Measurements from ENCODE around the gene DCC. TPM values are rescaled to one million over a fixed set of nuclear protein-coding genes. Genes with fewer than 3 reads are reported as not detected.

Gene DCC
- total and polyA plus RNA-seq, 4 donors: 0.16 to 5.3 (median 2.5) TPM

GRCh38 chr18:53193870-53194269, 853.9 kb downstream of the DCC start:
- DNase-seq (no peak), ATAC-seq (ENCODE audit: insufficient read depth, low FRiP score) (no peak)
- H3K27ac ChIP-seq (ENCODE audit: low read depth in 1 of 2, low read length in 1 of 2): no peak overlapping the region
- H3K4me1 ChIP-seq (ENCODE audit: control insufficient read depth in 5 of 5, insufficient read depth in 5 of 5, low read length in 5 of 5): no peaks in the 10 kb centered on the region
- TF ChIP-seq CTCF (IDR thresholded peaks at IDR 0.05; ENCODE audit: control extremely low read depth, extremely low read depth): no peak
- no peaks in the 10 kb centered on the region for H3K9me3 ChIP-seq (ENCODE audit: control insufficient read depth in 4 of 4, insufficient read depth in 3 of 4, low read length in 3 of 4)
- H3K27me3 ChIP-seq (ENCODE audit: control insufficient read depth in 3 of 3, insufficient read depth in 3 of 3, low read length in 2 of 3): no peaks in the 10 kb centered on the region
- no peaks in the 10 kb centered on the region for H3K36me3 ChIP-seq (ENCODE audit: control insufficient read depth in 4 of 4, insufficient read depth in 4 of 4, low read length in 4 of 4)
- no peak overlapping the region for H3K9ac ChIP-seq (ENCODE audit: insufficient read depth in 1 of 2, low read length in 2 of 2)
- no peak overlapping the region for H3K4me3 ChIP-seq

- ATAC-seq (ENCODE audit: insufficient read depth, low FRiP score): no peak
- DNase-seq: no peak
- Histone ChIP-seq H3K9ac (ENCODE audit: insufficient read depth in 1 of 2, low read length in 2 of 2) (no peak overlapping the region), H3K4me3 (no peak overlapping the region), H3K27me3 (ENCODE audit: control insufficient read depth in 3 of 3, insufficient read depth in 3 of 3, low read length in 2 of 3) (no peaks in the 10 kb centered on the region), H3K36me3 (ENCODE audit: control insufficient read depth in 4 of 4, insufficient read depth in 4 of 4, low read length in 4 of 4) (no peaks in the 10 kb centered on the region), H3K27ac (ENCODE audit: low read depth in 1 of 2, low read length in 1 of 2) (no peak overlapping the region), H3K9me3 (ENCODE audit: control insufficient read depth in 4 of 4, insufficient read depth in 3 of 4, low read length in 3 of 4) (no peaks in the 10 kb centered on the region), H3K4me1 (ENCODE audit: control insufficient read depth in 5 of 5, insufficient read depth in 5 of 5, low read length in 5 of 5) (no peaks in the 10 kb centered on the region)
- TF ChIP-seq CTCF (IDR thresholded peaks at IDR 0.05; ENCODE audit: control extremely low read depth, extremely low read depth): no peak
Measured at GRCh38 chr18:53219853-53220252, 879.9 kb downstream of the DCC start.

DNA sequence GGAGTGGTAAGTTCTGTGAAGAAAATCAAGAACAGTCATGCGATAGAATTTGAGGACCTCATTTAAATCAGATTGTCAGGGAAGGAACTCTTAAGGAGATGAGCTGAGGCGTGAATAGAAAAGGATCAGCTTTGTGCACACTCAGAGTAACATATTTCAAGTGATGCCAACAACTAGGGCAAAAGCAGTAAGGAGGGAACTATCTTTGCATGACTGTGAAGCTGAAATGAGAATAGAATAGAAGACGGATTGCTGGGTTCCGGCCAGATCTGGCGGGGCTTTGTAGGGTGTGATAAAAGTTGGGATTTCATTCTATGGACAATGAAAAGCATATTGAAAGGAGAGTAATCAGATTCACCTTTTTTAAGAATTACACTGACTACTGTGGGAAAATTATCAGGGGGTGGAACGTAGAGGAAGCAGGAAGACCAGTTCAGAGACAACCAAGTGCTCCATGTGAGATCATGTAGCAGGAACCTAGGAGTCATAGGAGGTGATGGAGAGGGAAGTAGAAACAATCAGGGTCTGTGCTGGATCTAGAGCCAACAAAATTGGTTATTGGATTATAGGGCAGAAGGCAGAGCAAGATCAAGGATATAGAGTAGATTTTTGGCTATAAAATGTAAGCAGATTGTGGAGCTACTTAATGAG, 884.3 kb downstream of the DCC start:
- no peaks in the 10 kb centered on the region for H3K36me3 ChIP-seq (ENCODE audit: control insufficient read depth in 4 of 4, insufficient read depth in 4 of 4, low read length in 4 of 4)
- WGBS, 2 donors: 82 to 87% methylated on average over 6 of the region's 6 CpGs

More for the DNA sequence above, 884.3 kb downstream of the DCC start:
- Histone ChIP-seq H3K9me3 (ENCODE audit: control insufficient read depth in 4 of 4, insufficient read depth in 3 of 4, low read length in 3 of 4) (no peaks in the 10 kb centered on the region), H3K27ac (ENCODE audit: low read depth in 1 of 2, low read length in 1 of 2) (no peak overlapping the region), H3K9ac (ENCODE audit: insufficient read depth in 1 of 2, low read length in 2 of 2) (no peak overlapping the region), H3K4me3 (no peak overlapping the region), H3K4me1 (ENCODE audit: control insufficient read depth in 5 of 5, insufficient read depth in 5 of 5, low read length in 5 of 5) (no peaks in the 10 kb centered on the region), H3K27me3 (ENCODE audit: control insufficient read depth in 3 of 3, insufficient read depth in 3 of 3, low read length in 2 of 3) (no peaks in the 10 kb centered on the region)
- TF ChIP-seq CTCF (IDR thresholded peaks at IDR 0.05; ENCODE audit: control extremely low read depth, extremely low read depth): no peak
- no peak for DNase-seq
- ATAC-seq (ENCODE audit: insufficient read depth, low FRiP score): no peak

Data from lung (tissue), 12 donors.